Measurements from ENCODE around the gene SIGLEC15.

SIGLEC15 gene

DNA sequence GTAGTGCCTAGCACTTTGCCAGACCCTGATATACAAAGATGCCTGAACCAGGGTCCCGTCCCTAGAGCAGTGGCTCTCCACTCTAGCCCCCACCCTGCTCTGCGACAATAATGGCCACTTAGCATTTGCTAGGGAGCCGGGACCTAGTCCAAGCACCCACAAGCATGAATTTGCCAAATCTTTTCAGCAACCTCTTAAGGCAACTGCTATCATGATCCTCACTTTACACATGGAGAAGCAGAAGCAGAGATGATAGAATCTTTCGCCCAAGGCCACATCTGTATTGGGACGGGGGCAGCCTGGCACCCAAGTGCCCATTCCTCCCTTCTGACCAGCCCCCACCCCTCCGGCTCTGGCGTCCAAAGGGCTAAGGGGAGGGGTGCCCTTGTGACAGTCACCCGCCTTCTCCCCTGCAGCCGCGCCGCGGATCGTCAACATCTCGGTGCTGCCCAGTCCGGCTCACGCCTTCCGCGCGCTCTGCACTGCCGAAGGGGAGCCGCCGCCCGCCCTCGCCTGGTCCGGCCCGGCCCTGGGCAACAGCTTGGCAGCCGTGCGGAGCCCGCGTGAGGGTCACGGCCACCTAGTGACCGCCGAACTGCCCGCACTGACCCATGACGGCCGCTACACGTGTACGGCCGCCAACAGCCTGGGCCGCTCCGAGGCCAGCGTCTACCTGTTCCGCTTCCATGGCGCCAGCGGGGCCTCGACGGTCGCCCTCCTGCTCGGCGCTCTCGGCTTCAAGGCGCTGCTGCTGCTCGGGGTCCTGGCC is 13.0 kb downstream of the SIGLEC15 start:
- H2AFZ ChIP-seq (ENCODE audit: low read depth, low read length, severe bottlenecking): no peak overlapping the region
- no peaks in the 10 kb centered on the region for H3K9me3 ChIP-seq (ENCODE audit: insufficient read depth, low read length)
- TF ChIP-seq, protein P1, sequence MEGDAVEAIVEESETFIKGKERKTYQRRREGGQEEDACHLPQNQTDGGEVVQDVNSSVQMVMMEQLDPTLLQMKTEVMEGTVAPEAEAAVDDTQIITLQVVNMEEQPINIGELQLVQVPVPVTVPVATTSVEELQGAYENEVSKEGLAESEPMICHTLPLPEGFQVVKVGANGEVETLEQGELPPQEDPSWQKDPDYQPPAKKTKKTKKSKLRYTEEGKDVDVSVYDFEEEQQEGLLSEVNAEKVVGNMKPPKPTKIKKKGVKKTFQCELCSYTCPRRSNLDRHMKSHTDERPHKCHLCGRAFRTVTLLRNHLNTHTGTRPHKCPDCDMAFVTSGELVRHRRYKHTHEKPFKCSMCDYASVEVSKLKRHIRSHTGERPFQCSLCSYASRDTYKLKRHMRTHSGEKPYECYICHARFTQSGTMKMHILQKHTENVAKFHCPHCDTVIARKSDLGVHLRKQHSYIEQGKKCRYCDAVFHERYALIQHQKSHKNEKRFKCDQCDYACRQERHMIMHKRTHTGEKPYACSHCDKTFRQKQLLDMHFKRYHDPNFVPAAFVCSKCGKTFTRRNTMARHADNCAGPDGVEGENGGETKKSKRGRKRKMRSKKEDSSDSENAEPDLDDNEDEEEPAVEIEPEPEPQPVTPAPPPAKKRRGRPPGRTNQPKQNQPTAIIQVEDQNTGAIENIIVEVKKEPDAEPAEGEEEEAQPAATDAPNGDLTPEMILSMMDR (IDR thresholded peaks at IDR 0.05; ENCODE audit: insufficient read depth, low read length, poor library complexity, severe bottlenecking): no peak
- no peak for TF ChIP-seq EZH2phosphoT487 (conservative IDR thresholded peaks at IDR 0.05; ENCODE audit: low read length)
- no peaks in the 10 kb centered on the region for H3K79me2 ChIP-seq (ENCODE audit: insufficient read depth, low read length)
- no peaks in the 10 kb centered on the region for H4K20me1 ChIP-seq (ENCODE audit: low read depth, low read length)
- H3K4me2 ChIP-seq (ENCODE audit: low read depth, low read length, poor library complexity, severe bottlenecking): no peak overlapping the region
- no peak overlapping the region for H3K4me3 ChIP-seq (ENCODE audit: insufficient read depth, low read length, poor library complexity, severe bottlenecking)
- H3K36me3 ChIP-seq (ENCODE audit: low read length): no peaks in the 10 kb centered on the region
- no peaks in the 10 kb centered on the region for H3F3A ChIP-seq (ENCODE audit: insufficient read depth)
- H3K27ac ChIP-seq (ENCODE audit: low read depth, low read length): no peak overlapping the region
- H3K27me3 ChIP-seq (ENCODE audit: low read length): no peaks in the 10 kb centered on the region
- H3K9ac ChIP-seq (ENCODE audit: low read length): no peak overlapping the region
- H3K9me2 ChIP-seq (replicated peaks; ENCODE audit: insufficient read depth, low read length): no peaks in the 10 kb centered on the region

DNA sequence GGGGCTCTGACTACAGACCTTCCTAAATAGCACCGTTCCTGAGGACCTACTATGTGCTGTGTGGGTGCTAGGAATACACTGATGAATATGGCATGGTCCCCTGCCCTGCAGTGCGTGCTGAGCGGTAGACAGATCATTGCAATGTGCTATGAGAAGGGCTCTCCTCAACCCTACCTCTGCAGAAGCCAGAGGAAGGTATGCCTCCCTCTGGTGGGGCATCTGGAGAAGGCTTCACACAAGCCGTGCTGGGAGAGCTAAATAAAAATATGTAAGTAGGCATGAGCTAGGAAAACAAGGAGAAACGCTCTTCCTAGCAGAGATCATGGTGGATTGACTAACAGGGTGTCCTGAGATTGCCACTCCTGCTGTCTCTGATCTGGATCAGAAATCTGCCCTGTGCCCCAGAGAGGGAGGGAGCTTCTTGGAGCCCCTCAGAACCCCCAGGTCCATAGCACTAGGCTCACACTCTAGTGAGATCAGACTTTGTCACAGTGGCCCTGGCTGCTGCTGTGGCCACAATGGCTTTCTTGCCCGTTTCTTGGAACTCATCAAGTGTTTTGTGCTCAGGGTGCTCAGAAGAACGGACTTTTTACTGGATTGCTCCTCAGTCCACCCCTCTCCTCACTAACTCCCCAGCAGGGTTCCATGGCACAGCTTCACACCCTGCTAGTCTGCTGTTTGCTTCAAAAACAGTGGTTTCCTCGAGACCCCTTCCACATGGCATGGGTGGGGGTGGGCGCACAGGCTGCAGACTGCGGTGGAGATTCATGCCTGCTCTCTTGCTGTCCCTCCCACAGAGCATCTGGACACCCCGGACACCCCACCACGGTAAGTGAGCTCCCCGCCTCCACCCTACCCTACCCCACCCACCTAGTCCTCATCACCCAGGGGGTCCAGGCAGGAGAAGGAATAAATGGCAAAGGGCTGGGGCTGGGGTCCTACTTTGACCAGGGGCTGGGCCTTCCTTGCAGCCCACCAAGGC is 14.2 kb downstream of the SIGLEC15 start:
- Histone ChIP-seq H3K9ac (ENCODE audit: low read length) (no peak overlapping the region), H3K27ac (ENCODE audit: low read depth, low read length) (no peak overlapping the region), H3K4me2 (ENCODE audit: low read depth, low read length, poor library complexity, severe bottlenecking) (no peak overlapping the region), H3K36me3 (ENCODE audit: low read length) (no peaks in the 10 kb centered on the region), H3K27me3 (ENCODE audit: low read length) (no peaks in the 10 kb centered on the region), H2AFZ (ENCODE audit: low read depth, low read length, severe bottlenecking) (no peak overlapping the region), H3K9me3 (ENCODE audit: insufficient read depth, low read length) (no peaks in the 10 kb centered on the region), H3K4me3 (ENCODE audit: insufficient read depth, low read length, poor library complexity, severe bottlenecking) (no peak overlapping the region), H3F3A (ENCODE audit: insufficient read depth) (no peaks in the 10 kb centered on the region), H4K20me1 (ENCODE audit: low read depth, low read length) (no peaks in the 10 kb centered on the region), H3K9me2 (replicated peaks; ENCODE audit: insufficient read depth, low read length) (no peaks in the 10 kb centered on the region), H3K79me2 (ENCODE audit: insufficient read depth, low read length) (no peaks in the 10 kb centered on the region)
- TF ChIP-seq EZH2phosphoT487 (conservative IDR thresholded peaks at IDR 0.05; ENCODE audit: low read length): no peak
- TF ChIP-seq, protein P1 (IDR thresholded peaks at IDR 0.05; ENCODE audit: insufficient read depth, low read length, poor library complexity, severe bottlenecking): no peak

DNA sequence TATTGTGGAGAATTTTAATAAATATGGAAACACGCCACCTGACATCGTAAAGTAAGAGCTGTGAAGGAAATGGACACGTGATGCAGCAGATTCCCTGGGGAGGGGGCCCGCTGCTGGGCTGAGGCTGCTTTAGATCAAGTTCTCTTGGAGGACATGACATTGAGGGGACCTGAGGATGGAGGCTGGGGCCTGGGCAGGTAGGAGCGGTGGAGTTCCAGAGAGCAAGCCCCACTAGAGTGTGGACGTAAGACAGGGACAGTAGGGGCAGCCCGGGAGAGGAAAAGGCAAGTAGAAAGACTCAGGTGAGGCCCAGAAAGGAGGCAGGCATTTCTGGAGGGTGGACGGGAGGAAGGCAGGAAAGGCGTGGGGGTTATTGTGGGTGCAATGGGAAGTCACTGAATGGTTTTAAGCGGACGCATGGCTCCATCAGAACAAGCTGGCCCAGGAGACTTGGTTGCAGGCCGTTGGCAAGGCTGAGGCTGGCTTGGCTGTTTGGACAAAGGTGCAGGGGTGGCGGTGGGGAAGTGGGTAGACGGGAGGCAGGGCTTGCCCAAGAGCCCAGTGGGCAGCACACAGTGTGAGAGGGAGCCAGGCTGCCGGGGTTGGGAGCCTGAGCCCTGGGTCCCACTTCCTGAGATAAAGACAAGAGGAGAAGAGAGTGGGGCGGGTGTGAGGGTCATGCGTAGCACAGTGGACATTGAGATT is 15.7 kb downstream of the SIGLEC15 start:
- H3K27me3 ChIP-seq (ENCODE audit: low read length): no peaks in the 10 kb centered on the region
- no peaks in the 10 kb centered on the region for H3K9me3 ChIP-seq (ENCODE audit: insufficient read depth, low read length)
- no peaks in the 10 kb centered on the region for H3K36me3 ChIP-seq (ENCODE audit: low read length)
- no peak overlapping the region for H3K4me3 ChIP-seq (ENCODE audit: insufficient read depth, low read length, poor library complexity, severe bottlenecking)
- H3K4me2 ChIP-seq (ENCODE audit: low read depth, low read length, poor library complexity, severe bottlenecking): no peak overlapping the region
- H3K79me2 ChIP-seq (ENCODE audit: insufficient read depth, low read length): no peaks in the 10 kb centered on the region
- no peak overlapping the region for H3K9ac ChIP-seq (ENCODE audit: low read length)
- no peaks in the 10 kb centered on the region for H4K20me1 ChIP-seq (ENCODE audit: low read depth, low read length)
- H3F3A ChIP-seq (ENCODE audit: insufficient read depth): no peaks in the 10 kb centered on the region
- TF ChIP-seq EZH2phosphoT487 (conservative IDR thresholded peaks at IDR 0.05; ENCODE audit: low read length): no peak
- TF ChIP-seq, protein P1 (IDR thresholded peaks at IDR 0.05; ENCODE audit: insufficient read depth, low read length, poor library complexity, severe bottlenecking): no peak
- H3K27ac ChIP-seq (ENCODE audit: low read depth, low read length): no peak overlapping the region
- H3K9me2 ChIP-seq (replicated peaks; ENCODE audit: insufficient read depth, low read length): no peaks in the 10 kb centered on the region
- H2AFZ ChIP-seq (ENCODE audit: low read depth, low read length, severe bottlenecking): no peak overlapping the region

Data from SU-DHL-6 (cell line).